Psoas muscle (tissue), 8 donors: ENCODE results near the gene RNF135. TPM values are rescaled to one million over a fixed set of nuclear protein-coding genes. Genes with fewer than 3 reads are reported as not detected.

ENCODE experiments used
- ATAC-seq, 4 donors: fragments of 200-7000 bp; cut with Tn5 transposase; one replicate each; pipeline ENCODE4 v1.9.1; 2020; ENCODE audit warnings: moderate library complexity in 3 of 4, mild to moderate bottlenecking in 2 of 4
- DNase-seq, 2 donors: peaks; one replicate each; pipeline ENCODE4 v3.0.0-alpha.2; 2020
- H3K27ac ChIP-seq: fragments of 200-600 bp; one replicate; pipeline ENCODE4 v1.8.0; 2022
- H3K27me3 ChIP-seq, 3 donors: fragments of 200-600 bp in 1 of 3; one replicate each; pipeline versions ENCODE4 v1.6.1 to v1.8.0; 2013 to 2022; ENCODE audit warnings: low read length in 2 of 3, mild to moderate bottlenecking in 2 of 3, moderate library complexity in 1 of 3; ENCODE audit not compliant: insufficient read depth in 3 of 3
- H3K36me3 ChIP-seq, 2 donors: fragments of 200-600 bp in 1 of 2; one replicate each; pipeline versions ENCODE4 v1.6.1 to v1.8.0; 2013 to 2022; ENCODE audit warnings: low read depth in 1 of 2, mild to moderate bottlenecking in 1 of 2, moderate library complexity in 1 of 2; ENCODE audit not compliant: insufficient read depth in 1 of 2
- H3K4me1 ChIP-seq: fragments of 200-600 bp; one replicate; pipeline ENCODE4 v1.8.0; 2022
- H3K4me3 ChIP-seq: fragments of 200-600 bp; one replicate; pipeline ENCODE4 v1.8.0; 2022; ENCODE audit warnings: mild to moderate bottlenecking
- H3K9me3 ChIP-seq: fragments of 200-600 bp; one replicate; pipeline ENCODE4 v1.8.0; 2022
- CTCF ChIP-seq: fragments of 200-600 bp; IDR thresholded peaks from one replicate; pipeline ENCODE4 v1.8.0; 2022; ENCODE audit warnings: antibody characterized with exemption
- WGBS, 3 donors: extraction: QIAGEN DNeasy Blood & Tissue Kit; methylation state at CpG; one replicate each; pipeline versions ENCODE4 v1.1.6 to v1.1.7; 2013; 5-methylcytosine and 5-hydroxymethylcytosine counted together
- intact Hi-C, 2 donors: fragments of 100-400 bp; cut with DNase I; formaldehyde crosslinking; loops; one replicate each; pipeline versions ENCODE4 v1.11.0 to v1.14.2; 2022
- polyA plus RNA-seq, 3 donors: library from polyadenylated mRNA; stranded (reverse); fragments of 200-250 nt; gene quantifications; one replicate each; pipeline ENCODE4 v1.2.3, GENCODE V29; 2013
- total RNA-seq, 4 donors: library from RNA; stranded (reverse); fragmentation: NEBNext Ultra II Directional in 2 of 4; extraction: Animal tissue kit (Norgen Biotek cat#: 25700) in 2 of 4; gene quantifications; one replicate each; pipeline versions ENCODE4 v1.2.1 to v1.2.4, GENCODE V29; 2021 to 2023
- donor health status: healthy with polysubstance abuse.
- donor health status: DM: no; HTN: no; CAD: no; lungs with moderate emphysema.
- donor health status: Bipolar disorder and iron deficiency.
- donor health status: healthy.
- donor health status: DM: yes; HTN: yes; CAD: no.
- donor health status: DM: no; HTN: no; CAD: no.
- donor health status: DM: no; HTN: no; CAD: no.
- donor health status: DM: yes; HTN: yes; CAD: no.

Gene RNF135
- total and polyA plus RNA-seq, 7 donors = 2.4 to 7.3 (median 5.8) TPM

GRCh38 chr17:30997270-30997669 is 26.4 kb downstream of the RNF135 start:
- ATAC-seq = no peak
- no peak overlapping the region for H3K27ac ChIP-seq
- H3K4me1 ChIP-seq = no peaks in the 10 kb centered on the region
- DNase-seq = no peak
- H3K9me3 ChIP-seq = no peaks in the 10 kb centered on the region
- no peak for TF ChIP-seq CTCF
- intact Hi-C loops = no loop called here
- H3K4me3 ChIP-seq = no peak overlapping the region
- no peaks in the 10 kb centered on the region for H3K27me3 ChIP-seq
- 92 to 95% (median 92%) methylated on average over 6 of the region's 6 CpGs for WGBS, 3 donors
- H3K36me3 ChIP-seq = peaks cover 0 to 56% of the 10 kb centered on the region in 2 donors

GRCh38 chr17:30997842-30998241 is 27.0 kb downstream of the RNF135 start:
- DNase-seq (no peak), ATAC-seq (no peak)
- H3K36me3 ChIP-seq = peaks cover 0 to 56% of the 10 kb centered on the region in 2 donors
- H3K27me3 ChIP-seq = no peaks in the 10 kb centered on the region
- TF ChIP-seq CTCF = no peak
- H3K4me3 ChIP-seq = no peak overlapping the region
- no peak overlapping the region for H3K27ac ChIP-seq
- H3K4me1 ChIP-seq = no peaks in the 10 kb centered on the region
- 89 to 96% (median 91%) methylated on average over 5 of the region's 5 CpGs for WGBS, 3 donors
- H3K9me3 ChIP-seq = no peaks in the 10 kb centered on the region
- intact Hi-C loops = no loop called here

- ATAC-seq (no peak), DNase-seq (no peak)
- no peaks in the 10 kb centered on the region for H3K9me3 ChIP-seq
- H3K36me3 ChIP-seq = peaks cover 0 to 34% of the 10 kb centered on the region in 2 donors
- 83 to 90% (median 88%) methylated on average over 7 of the region's 7 CpGs for WGBS, 3 donors
- H3K27ac ChIP-seq = no peak overlapping the region
- no peak overlapping the region for H3K4me3 ChIP-seq
- intact Hi-C loops = no loop called here
- peaks cover 0 to 3% (median 0%) of the 10 kb centered on the region in 3 donors for H3K27me3 ChIP-seq
- TF ChIP-seq CTCF = no peak
- no peaks in the 10 kb centered on the region for H3K4me1 ChIP-seq
These were observed 31.2 kb downstream of the RNF135 start for GRCh38 chr17:31002047-31002446.

- H3K4me1 ChIP-seq = no peaks in the 10 kb centered on the region
- 96 to 99% (median 98%) methylated on average over 5 of the region's 5 CpGs for WGBS, 3 donors
- no peaks in the 10 kb centered on the region for H3K9me3 ChIP-seq
- no peak overlapping the region for H3K4me3 ChIP-seq
- H3K27me3 ChIP-seq = peaks cover 0 to 3% (median under 1%) of the 10 kb centered on the region in 3 donors
- intact Hi-C loops = no loop called here
- DNase-seq = no peak
- H3K27ac ChIP-seq = no peak overlapping the region
- TF ChIP-seq CTCF = no peak
- H3K36me3 ChIP-seq = peaks cover 0 to 21% of the 10 kb centered on the region in 2 donors
- no peak for ATAC-seq
These were observed 32.5 kb downstream of the RNF135 start for GRCh38 chr17:31003225-31003866.

- 73 to 86% (median 81%) methylated on average over 2 of the region's 2 CpGs for WGBS, 3 donors
- Histone ChIP-seq H3K9me3 (no peaks in the 10 kb centered on the region), H3K36me3 (peaks cover 0 to 12% of the 10 kb centered on the region in 2 donors), H3K27ac (no peak overlapping the region), H3K27me3 (peaks cover 0 to 7% (median 3%) of the 10 kb centered on the region in 3 donors), H3K4me3 (no peak overlapping the region), H3K4me1 (no peaks in the 10 kb centered on the region)
- intact Hi-C loops = no loop called here
- no peak for TF ChIP-seq CTCF
- DNase-seq = no peak
- no peak for ATAC-seq
These were observed 33.3 kb downstream of the RNF135 start for GRCh38 chr17:31004160-31004559.
